Hepatocyte (in vitro differentiated cells): Measurements from ENCODE around the gene GCLC.

Source experiments
- CTCF ChIP-seq: fragments of 200-600 bp; sonication (generic); IDR thresholded peaks from 2 replicates; pipeline ENCODE4 v1.5.1; 2016; ENCODE audit warnings: antibody characterized with exemption, mild to moderate bottlenecking; ENCODE audit not compliant: poor library complexity
- EZH2 ChIP-seq: fragments of 200-600 bp; sonication (generic); IDR thresholded peaks from 2 replicates; pipeline ENCODE4 v1.6.1; 2016; ENCODE audit warnings: antibody characterized with exemption, mild to moderate bottlenecking, borderline replicate concordance
- EZH2phosphoT487 ChIP-seq: fragments of 200-600 bp; sonication (generic); IDR thresholded peaks from one replicate; pipeline ENCODE4 v1.6.1; 2018; ENCODE audit warnings: antibody characterized with exemption, mild to moderate bottlenecking, low read depth, moderate library complexity; ENCODE audit not compliant: unreplicated experiment, severe bottlenecking

GRCh38 chr6:53461041-53461656, 83.8 kb downstream of the GCLC start:
- no peak for TF ChIP-seq EZH2
- no peak for TF ChIP-seq CTCF
- no peak for TF ChIP-seq EZH2phosphoT487
